ENCODE measurements around the gene TBC1D9B. TPM values are rescaled to one million over a fixed set of nuclear protein-coding genes. Genes with fewer than 3 reads are reported as not detected.

TBC1D9B gene
- total RNA-seq, 1 experiment from 2014 or later = 70.9 TPM

- Mint-ChIP-seq H3K27ac (peak within 1 kb of the TSS; percentile 64), H3K27me3 (ENCODE audit: low read depth) (no peaks in the 10 kb centered on the region; the same call in 1 of the 2 replicates), H3K9me3 (peaks cover 7% of the 10 kb centered on the region), H3K36me3 (peaks cover 26% of the 10 kb centered on the region), H3K4me3 (peak within 1 kb of the TSS; percentile 94), H3K4me1 (peaks cover 19% of the 10 kb centered on the region)
- DNase-seq (ENCODE audit: low spot score) (peak; percentile 95), ATAC-seq (peak; percentile 95)
- POLR2A ChIA-PET = no interaction called here
- CTCF ChIA-PET = interaction anchor here (1.0 to 2.7 kb wide), 2 partner anchors 57 to 116 kb away, joined by 4 to 9 read pairs; no protein-coding TSS in a partner anchor
- peak; percentile 93 for TF ChIP-seq FOXK1 (CRISPR knock-in tag; IDR thresholded peaks at IDR 0.05)
- TF ChIP-seq ZSCAN18 (CRISPR knock-in tag; IDR thresholded peaks at IDR 0.05) = no peak
- TF ChIP-seq ZBTB43 (CRISPR knock-in tag; IDR thresholded peaks at IDR 0.05) = peak; percentile 87
- no peak for TF ChIP-seq OVOL2 (CRISPR knock-in tag; IDR thresholded peaks at IDR 0.05; ENCODE audit: borderline replicate concordance)
- no peak for TF ChIP-seq CBFB (CRISPR knock-in tag; IDR thresholded peaks at IDR 0.05; ENCODE audit: low read depth)
- no peak for TF ChIP-seq ARID4B (CRISPR knock-in tag; IDR thresholded peaks at IDR 0.05; ENCODE audit: borderline replicate concordance)
- no peak for TF ChIP-seq ZNF317 (CRISPR knock-in tag; IDR thresholded peaks at IDR 0.05; ENCODE audit: borderline replicate concordance, low read depth)
- TF ChIP-seq CTCF (IDR thresholded peaks at IDR 0.05) = no peak
- peak; percentile 70; the same call in 1 of the 2 replicates for TF ChIP-seq IRF1 (CRISPR knock-in tag; IDR thresholded peaks at IDR 0.05)
- TF ChIP-seq ZNF396 (CRISPR knock-in tag; IDR thresholded peaks at IDR 0.05; ENCODE audit: borderline replicate concordance) = no peak
- TF ChIP-seq ESRRA (CRISPR knock-in tag; IDR thresholded peaks at IDR 0.05; ENCODE audit: borderline replicate concordance) = peak; percentile 67; the same call in 1 of the 2 replicates
- peak; percentile 46; the same call in 1 of the 2 replicates for TF ChIP-seq SMAD3 (CRISPR knock-in tag; IDR thresholded peaks at IDR 0.05; ENCODE audit: borderline replicate concordance)
- TF ChIP-seq ETV6 (CRISPR knock-in tag; IDR thresholded peaks at IDR 0.05) = peak; percentile 85; the same call in 1 of the 2 replicates
- TF ChIP-seq FOXP1 (CRISPR knock-in tag; IDR thresholded peaks at IDR 0.05; ENCODE audit: borderline replicate concordance) = peak; percentile 79; the same call in 1 of the 2 replicates
- TF ChIP-seq GRHL2 (CRISPR knock-in tag; IDR thresholded peaks at IDR 0.05; ENCODE audit: insufficient replicate concordance, severe bottlenecking) = no peak
- TF ChIP-seq ZNF532 (CRISPR knock-in tag; IDR thresholded peaks at IDR 0.05; ENCODE audit: borderline replicate concordance) = no peak
- peak; percentile 86 for TF ChIP-seq MAX (CRISPR knock-in tag; IDR thresholded peaks at IDR 0.05)
- TF ChIP-seq EMX1 (CRISPR knock-in tag; IDR thresholded peaks at IDR 0.05) = no peak
- TF ChIP-seq TCF7 (CRISPR knock-in tag; IDR thresholded peaks at IDR 0.05; ENCODE audit: low read depth) = no peak
Observed at GRCh38 chr5:179858586-179859427, 48.9 kb downstream of the TBC1D9B start, which contains the start of gene MRNIP. Gene MRNIP (minus strand): TSS chr5:179858817. CDS start chr5:179858796, 21 bp downstream.
